GM21528 (cell line): ENCODE data around the gene ZGPAT.
A peak's percentile ranks its signal among the peaks of the same experiment; 100 is the strongest.

Experiments used
- ATAC-seq: cut with Tn5 transposase; IDR thresholded peaks from one replicate; pipeline ENCODE4 v1.9.1; 2021; ENCODE audit warnings: mild to moderate bottlenecking, moderate library complexity; ENCODE audit not compliant: unreplicated experiment, low FRiP score

The ZGPAT gene

GRCh38 chr20:63732118-63733095, 24.6 kb downstream of the ZGPAT start:
- no peak for ATAC-seq

- no peak for ATAC-seq
These were observed 25.3 kb downstream of the ZGPAT start for GRCh38 chr20:63733117-63733516.

DNA sequence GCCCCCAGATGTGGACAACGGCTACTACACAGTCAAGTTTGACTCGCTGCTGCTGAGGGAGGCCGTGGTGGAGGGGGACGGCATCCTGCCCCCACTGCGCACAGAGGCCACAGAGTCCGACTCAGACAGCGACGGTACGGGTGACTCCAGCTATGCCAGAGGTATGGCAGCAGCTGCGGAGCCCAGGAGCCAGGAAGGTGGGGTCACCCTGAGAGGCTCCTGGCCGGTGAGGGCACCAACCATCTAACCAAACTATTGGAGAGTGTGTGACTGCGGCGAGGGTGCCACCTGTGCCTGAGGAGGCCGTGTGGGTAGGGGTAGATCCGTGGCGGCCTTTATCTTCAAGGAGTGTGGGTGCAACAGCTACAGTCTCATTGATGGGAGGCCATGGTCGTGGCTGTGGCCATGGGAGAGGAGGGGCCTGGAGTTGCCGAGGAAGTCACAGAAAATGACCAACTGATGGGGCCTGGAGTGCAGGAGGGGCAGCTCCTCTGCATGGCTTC, 25.8 kb downstream of the ZGPAT start:
- no peak for ATAC-seq

DNA sequence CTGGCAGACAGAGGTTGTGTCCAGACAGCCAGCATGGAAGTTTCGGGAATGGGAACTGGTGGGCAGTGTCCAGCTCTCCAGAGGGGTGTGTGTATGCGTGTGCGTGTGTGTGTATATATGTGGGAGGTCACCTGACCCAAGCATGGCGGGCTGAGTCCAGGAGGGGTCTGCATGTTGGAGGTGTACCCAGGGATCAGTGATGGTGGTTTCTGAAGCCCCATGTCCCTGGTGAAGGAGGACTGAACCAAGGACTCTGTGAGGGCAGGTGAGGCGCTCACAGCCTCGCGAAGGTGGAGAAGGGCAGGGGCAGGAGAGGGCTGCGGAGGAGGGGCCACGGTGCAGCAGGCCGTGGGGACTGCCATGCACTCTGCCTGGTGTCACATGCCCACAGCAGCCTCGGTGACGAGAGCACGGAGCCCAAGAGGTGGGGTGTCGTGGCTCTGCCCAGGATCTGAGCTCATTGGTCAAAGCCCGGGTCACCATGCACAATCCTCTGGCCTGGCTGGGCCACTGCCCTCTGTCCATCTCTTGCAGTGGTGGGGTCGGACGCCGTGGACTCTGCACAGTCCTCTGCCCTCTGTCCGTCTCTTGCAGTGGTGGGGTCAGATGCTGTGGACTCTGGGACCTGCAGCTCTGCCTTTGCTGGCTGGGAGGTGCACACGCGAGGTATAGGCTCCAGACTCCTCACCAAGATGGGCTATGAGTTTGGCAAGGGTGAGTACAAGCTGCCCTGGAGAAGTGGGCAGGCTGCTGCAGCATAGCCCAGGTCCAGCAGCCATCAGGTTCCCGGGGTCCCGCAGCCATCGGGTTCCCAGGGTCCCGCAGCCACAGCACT, 26.5 kb downstream of the ZGPAT start:
- ATAC-seq: no peak

GRCh38 chr20:63734946-63735858, 27.4 kb downstream of the ZGPAT start:
- ATAC-seq: no peak

DNA sequence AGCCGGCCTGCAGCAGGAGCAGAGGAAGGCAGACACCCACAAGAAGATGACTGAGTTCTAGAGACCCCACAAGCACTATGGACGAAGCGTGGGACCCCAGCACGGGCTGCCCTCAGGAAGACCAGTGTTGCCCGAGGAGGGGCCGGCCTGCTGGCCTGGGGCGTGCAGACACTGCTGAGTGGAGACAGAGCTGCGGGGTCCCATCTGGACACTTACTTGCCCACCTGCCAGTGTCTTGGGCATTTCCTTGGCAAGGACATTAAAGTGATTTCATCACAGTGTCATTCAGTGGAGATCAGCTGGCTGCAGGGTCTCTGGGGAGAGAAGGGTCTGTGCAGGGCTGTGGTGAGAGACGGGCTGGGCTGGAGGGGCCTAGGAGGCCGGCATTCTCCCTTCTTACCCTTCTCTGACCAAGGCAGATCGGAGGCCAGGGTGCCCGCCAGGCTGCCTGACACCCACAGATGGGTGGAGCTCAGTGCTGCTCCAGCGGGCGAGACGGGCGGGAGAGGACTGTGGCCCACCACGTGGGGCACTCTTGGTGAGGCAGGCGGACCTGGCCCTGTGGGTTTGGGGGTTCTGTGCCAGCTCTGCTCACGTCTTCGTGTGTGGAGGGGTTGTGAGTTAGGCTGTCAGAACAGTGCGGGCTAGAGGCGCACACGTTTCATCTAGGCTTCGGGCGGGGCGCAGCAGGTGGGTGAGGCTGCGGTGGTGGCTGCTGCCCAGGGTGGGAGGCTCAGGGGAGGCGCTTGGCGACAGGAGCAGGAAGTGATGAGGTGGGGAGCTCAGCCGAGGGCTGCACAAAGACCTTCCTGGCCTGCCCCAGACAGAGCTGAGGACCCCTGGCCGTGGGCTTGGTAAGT, 28.2 kb downstream of the ZGPAT start, which contains the start of gene LIME1:
LIME1 (plus strand) TSS at position 806 of the 860 bp plus-strand sequence. CDS start 886 bp downstream, outside the sequence.
- ATAC-seq: no peak

- no peak for ATAC-seq
These were observed 29.3 kb downstream of the ZGPAT start for GRCh38 chr20:63736893-63737694.

GRCh38 chr20:63737695-63737944, 29.8 kb downstream of the ZGPAT start:
- no peak for ATAC-seq

DNA sequence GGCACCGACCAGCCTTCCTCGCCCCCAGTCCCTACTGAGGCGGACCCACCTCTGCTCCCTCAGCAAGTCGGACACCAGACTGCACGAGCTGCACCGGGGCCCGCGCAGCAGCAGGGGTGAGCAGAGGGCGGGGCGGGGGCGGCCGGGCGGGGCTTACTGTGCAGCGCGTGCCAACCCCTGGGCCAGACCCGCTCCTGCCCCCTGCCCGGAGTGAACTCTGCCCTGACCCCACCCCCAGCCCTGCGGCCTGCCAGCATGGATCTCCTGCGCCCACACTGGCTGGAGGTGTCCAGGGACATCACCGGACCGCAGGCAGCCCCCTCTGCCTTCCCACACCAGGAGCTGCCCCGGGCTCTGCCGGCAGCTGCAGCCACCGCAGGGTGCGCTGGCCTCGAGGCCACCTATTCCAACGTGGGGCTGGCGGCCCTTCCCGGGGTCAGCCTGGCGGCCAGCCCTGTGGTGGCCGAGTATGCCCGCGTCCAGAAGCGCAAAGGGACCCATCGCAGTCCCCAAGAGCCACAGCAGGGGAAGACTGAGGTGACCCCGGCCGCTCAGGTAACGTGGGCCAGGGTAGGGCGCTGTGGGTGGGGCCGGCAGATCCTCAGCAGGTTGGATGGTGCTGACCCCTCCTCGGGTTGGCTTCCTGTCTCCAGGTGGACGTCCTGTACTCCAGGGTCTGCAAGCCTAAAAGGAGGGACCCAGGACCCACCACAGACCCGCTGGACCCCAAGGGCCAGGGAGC, 30.3 kb downstream of the ZGPAT start:
- ATAC-seq: no peak

DNA sequence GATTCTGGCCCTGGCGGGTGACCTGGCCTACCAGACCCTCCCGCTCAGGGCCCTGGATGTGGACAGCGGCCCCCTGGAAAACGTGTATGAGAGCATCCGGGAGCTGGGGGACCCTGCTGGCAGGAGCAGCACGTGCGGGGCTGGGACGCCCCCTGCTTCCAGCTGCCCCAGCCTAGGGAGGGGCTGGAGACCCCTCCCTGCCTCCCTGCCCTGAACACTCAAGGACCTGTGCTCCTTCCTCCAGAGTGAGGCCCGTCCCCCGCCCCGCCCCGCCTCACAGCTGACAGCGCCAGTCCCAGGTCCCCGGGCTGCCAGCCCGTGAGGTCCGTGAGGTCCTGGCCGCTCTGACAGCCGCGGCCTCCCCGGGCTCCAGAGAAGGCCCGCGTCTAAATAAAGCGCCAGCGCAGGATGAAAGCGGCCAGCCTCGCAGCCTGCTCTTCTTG, 30.9 kb downstream of the ZGPAT start:
- ATAC-seq: no peak

DNA sequence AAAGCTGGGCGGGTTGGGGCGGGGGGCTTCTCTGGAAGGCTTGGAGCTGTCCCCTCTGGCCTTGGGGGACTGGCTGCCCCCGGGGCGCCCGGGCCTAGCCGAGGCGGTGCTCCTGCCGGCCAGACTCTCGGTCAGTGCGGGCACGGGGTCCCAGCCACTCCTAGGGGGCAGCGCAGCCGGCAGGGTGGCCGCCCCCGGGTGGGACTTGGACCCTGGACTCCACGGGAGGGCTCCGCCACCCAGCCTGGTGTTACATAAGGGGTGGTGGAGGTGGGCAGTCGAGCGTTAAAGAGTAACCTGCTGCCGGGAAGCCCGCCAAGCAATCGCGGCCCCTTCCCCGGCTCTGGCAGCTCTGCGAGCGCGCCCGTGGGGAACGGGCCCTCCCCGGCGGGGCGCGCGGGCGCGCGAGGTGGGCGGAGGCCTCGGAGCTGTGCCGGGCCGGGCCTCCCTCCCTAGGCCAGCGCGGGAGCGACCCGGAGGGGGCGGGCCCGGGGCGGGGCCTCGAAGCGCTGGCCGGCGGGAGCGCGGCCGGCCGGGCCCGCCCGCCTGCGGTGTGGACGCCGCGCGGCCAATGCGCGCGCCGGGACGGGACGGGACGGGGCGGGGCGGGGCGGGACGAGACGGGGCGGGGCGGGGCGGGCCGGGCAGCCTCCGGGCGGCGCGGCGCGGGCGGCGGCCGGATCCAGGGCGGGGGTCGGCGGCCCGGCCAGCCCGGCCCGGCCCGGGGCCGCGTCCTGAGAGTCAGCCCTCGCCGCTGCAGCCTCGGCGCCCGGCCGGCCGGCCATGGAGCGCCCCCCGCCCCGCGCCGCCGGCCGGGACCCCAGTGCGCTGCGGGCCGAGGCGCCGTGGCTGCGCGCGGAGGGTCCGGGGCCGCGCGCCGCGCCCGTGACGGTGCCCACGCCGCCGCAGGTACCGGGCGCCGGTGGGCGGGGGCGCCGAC, 31.6 kb downstream of the ZGPAT start, which contains the start of gene SLC2A4RG:
SLC2A4RG (plus strand) TSS at position 647 of the 940 bp plus-strand sequence; CDS start at position 784, 137 bp downstream.
- peak; percentile 36 for ATAC-seq

GRCh38 chr20:63740070-63740626, 32.3 kb downstream of the ZGPAT start:
- ATAC-seq: no peak

DNA sequence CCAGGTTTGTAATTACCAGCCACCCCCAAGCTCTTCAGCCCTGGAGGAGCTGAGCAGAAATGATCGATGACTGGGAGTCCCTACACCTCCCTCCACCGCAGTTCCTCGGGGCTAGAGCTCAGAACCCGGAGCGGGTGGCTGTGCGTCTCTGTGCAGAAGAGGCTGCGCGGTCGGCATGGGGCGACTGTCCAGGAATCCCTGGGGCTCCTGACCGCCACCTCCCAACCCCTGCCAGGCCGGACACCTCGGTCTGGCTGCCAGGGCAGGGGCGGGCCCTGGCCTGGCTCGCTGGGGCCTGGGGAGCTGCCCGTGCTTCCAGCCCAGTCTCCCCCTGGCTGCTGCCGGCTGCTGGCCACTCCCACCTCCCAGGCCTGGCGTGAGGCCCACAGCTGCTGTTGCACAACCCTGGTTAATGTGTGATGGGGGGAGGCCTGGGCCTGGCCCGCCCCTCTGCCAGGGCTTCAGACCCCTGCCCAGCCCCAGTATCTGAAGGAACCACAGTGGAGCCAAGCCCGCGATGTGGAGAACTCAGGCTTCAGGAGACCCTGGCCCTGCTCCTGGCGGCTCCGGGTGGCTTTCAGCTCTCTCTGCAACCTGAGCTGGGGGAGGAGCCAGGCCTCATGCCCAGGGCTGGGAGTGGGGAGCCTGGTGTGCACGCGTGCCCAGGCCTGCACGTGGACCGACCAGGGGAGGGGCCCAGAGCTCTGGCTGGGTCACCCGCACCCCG, 33.0 kb downstream of the ZGPAT start:
- no peak for ATAC-seq

- ATAC-seq: no peak
These were observed 33.5 kb downstream of the ZGPAT start for GRCh38 chr20:63741354-63741675.

GRCh38 chr20:63741676-63742380, 34.0 kb downstream of the ZGPAT start:
- no peak for ATAC-seq
